Type B pancreatic cell (in vitro differentiated cells): ENCODE data around the gene CLEC10A. TPM values are rescaled to one million over a fixed set of nuclear protein-coding genes. Genes with fewer than 3 reads are reported as not detected.

Source experiments
- DNase-seq: peaks from one replicate; pipeline ENCODE4 v3.0.0; 2021; ENCODE audit warnings: mixed read lengths; ENCODE audit not compliant: unreplicated experiment; ENCODE audit errors: extremely low spot score
- H3K27ac Mint-ChIP-seq: 2 replicates; pipeline ENCODE4 v1.8.0; 2021; ENCODE audit warnings: mild to moderate bottlenecking, mixed read lengths
- H3K27me3 Mint-ChIP-seq: 2 replicates; pipeline ENCODE4 v1.8.0; 2021; ENCODE audit warnings: mixed read lengths
- H3K36me3 Mint-ChIP-seq: 2 replicates; pipeline ENCODE4 v1.8.0; 2021; ENCODE audit warnings: mixed read lengths
- H3K4me1 Mint-ChIP-seq: one replicate; pipeline ENCODE4 v1.8.0; 2021; ENCODE audit warnings: mixed read lengths; ENCODE audit not compliant: unreplicated experiment
- H3K4me3 Mint-ChIP-seq: 2 replicates; pipeline ENCODE4 v1.8.0; 2021; ENCODE audit warnings: mild to moderate bottlenecking, mixed read lengths
- H3K9me3 Mint-ChIP-seq: 2 replicates; pipeline ENCODE4 v1.8.0; 2021; ENCODE audit warnings: mixed read lengths
- CTCF ChIP-seq: fragments of 200-600 bp; sonication (generic); conservative IDR thresholded peaks from 2 replicates; pipeline ENCODE4 v1.5.0; 2021; ENCODE audit warnings: antibody characterized with exemption, mild to moderate bottlenecking
- total RNA-seq: library from RNA; stranded (reverse); gene quantifications from 2 replicates; pipeline ENCODE4 v1.2.1, GENCODE V29; 2021; ENCODE audit warnings: low replicate concordance

CLEC10A gene
- total RNA-seq, 1 donor from 2014 or later: not detected

DNA sequence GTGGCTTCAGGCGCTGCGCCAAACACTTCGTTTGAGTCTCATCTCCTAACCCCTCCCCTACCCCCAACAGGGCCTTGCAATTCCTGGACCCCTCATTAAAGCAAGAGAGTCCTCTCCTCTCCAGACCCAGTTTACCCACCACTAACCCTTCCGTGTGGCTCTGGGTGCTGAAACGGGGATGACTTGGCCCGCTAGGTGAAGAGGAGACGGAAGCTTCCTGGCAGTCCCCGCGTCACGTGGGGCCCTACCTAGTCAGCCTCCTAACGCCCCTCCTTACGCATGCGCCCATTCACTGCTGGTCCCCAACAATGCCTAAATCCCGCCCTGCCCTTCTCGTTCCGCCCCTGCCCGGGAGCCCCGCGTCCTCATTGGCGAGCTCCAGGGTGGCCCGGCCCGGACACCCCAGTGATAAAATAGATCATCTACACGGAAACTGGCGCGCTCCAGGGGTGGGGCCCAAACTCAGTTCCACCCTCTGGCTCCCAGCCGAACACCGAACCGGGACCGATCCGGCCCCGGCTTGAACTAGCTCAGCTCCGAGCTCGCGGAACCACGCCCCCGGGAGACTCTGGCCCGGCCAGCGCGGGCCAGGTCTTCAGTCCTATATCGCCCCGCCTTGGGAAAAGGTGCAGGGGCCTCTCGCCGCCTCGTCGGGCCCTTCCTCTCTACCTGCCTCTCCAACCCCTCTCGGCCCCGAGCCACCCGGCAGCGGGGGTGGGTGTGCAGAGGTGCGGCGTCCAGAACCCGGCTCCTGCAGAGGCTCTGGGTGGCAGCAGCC lies 44.3 kb downstream of the CLEC10A start, which contains the start of gene SLC16A13:
SLC16A13 (plus strand) TSS at position 425 of the 778 bp plus-strand sequence. CDS start 368 bp downstream, outside the sequence.
- Mint-ChIP-seq H3K9me3 (no peaks in the 10 kb centered on the region), H3K27me3 (peaks cover 3% of the 10 kb centered on the region), H3K4me1 (peaks cover 19% of the 10 kb centered on the region), H3K27ac (peak within 1 kb of the TSS; percentile 91), H3K4me3 (peak within 1 kb of the TSS; percentile 96), H3K36me3 (no peaks in the 10 kb centered on the region)
- no peak for TF ChIP-seq CTCF
- peak; percentile 92 for DNase-seq

- peaks cover 3% of the 10 kb centered on the region for H3K27me3 Mint-ChIP-seq
- DNase-seq: no peak
- H3K27ac Mint-ChIP-seq: peak overlapping the region; percentile 91
- H3K4me3 Mint-ChIP-seq: peak overlapping the region; percentile 96
- no peaks in the 10 kb centered on the region for H3K36me3 Mint-ChIP-seq
- TF ChIP-seq CTCF: no peak
- H3K9me3 Mint-ChIP-seq: no peaks in the 10 kb centered on the region
- peaks cover 19% of the 10 kb centered on the region for H3K4me1 Mint-ChIP-seq
These were observed 45.0 kb downstream of the CLEC10A start for GRCh38 chr17:7034955-7035590.

DNA sequence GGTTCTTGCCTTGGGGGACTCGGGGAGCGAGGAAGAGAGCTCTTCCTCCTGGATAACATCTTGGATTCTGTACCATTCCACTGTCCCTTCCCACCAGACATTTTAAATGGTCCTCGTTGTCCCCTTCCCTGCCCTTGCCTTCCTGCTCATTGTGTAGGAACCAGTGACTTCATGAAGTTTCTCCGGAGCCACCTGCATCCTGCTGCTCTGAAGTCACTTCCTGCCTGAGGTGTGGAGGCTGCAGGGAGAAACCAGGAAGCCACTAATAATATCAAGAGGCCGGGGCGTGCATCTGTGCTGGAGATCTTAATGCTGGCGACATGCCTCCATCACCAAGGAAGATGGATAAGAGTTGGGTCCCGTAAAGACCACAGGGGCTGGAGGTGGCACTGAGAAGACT lies 50.4 kb downstream of the CLEC10A start:
- no peak overlapping the region for H3K27ac Mint-ChIP-seq

DNA sequence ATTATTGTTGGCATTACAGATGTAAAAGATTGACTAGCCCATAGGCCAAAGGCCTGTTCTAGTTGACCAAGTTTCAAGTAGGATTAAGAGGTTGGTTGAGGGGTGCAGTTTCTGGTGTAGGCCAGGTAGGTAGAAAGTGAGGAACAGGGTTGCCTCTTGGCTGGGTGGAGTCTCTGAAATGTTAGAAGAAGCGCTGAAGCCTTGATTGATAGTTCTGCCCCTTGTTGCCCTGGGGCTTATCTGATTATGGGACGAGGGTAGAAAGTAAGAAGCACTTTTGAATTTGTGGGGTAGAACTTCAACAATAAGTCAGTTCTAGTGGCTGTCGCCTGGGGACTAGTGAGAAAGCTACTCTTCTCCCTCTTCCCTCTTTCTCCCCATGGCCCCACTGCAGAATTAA lies 51.0 kb downstream of the CLEC10A start:
- no peaks in the 10 kb centered on the region for H3K9me3 Mint-ChIP-seq
- H3K4me3 Mint-ChIP-seq: no peak overlapping the region
- no peak for TF ChIP-seq CTCF
- H3K27ac Mint-ChIP-seq: no peak overlapping the region
- DNase-seq: no peak
- H3K27me3 Mint-ChIP-seq: peaks cover 31% of the 10 kb centered on the region
- H3K36me3 Mint-ChIP-seq: no peaks in the 10 kb centered on the region
- no peaks in the 10 kb centered on the region for H3K4me1 Mint-ChIP-seq

More for the DNA sequence above, 50.4 kb downstream of the CLEC10A start:
- no peak for TF ChIP-seq CTCF
- Mint-ChIP-seq H3K9me3 (no peaks in the 10 kb centered on the region), H3K36me3 (no peaks in the 10 kb centered on the region), H3K27me3 (peaks cover 26% of the 10 kb centered on the region), H3K4me3 (no peak overlapping the region), H3K4me1 (no peaks in the 10 kb centered on the region)
- no peak for DNase-seq

DNA sequence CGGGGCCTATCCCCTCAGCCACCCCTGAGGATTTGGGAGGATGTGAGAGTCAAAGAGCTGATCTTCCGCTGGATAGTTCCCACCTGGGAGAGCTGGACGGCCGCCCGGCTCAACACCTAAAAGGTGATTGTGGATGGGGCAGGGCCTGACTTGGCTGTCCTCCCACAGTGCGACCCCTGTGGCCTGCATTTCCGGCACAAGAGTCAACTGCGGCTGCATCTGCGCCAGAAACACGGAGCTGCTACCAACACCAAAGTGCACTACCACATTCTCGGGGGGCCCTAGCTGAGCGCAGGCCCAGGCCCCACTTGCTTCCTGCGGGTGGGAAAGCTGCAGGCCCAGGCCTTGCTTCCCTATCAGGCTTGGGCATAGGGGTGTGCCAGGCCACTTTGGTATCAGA lies 52.7 kb downstream of the CLEC10A start:
- Mint-ChIP-seq H3K27ac (no peak overlapping the region), H3K36me3 (no peaks in the 10 kb centered on the region), H3K4me3 (no peak overlapping the region), H3K9me3 (no peaks in the 10 kb centered on the region), H3K27me3 (peaks cover 48% of the 10 kb centered on the region), H3K4me1 (no peaks in the 10 kb centered on the region)
- no peak for TF ChIP-seq CTCF
- no peak for DNase-seq
